Neural crest cell (in vitro differentiated cells): ENCODE data around the gene ELK4. TPM values are rescaled to one million over a fixed set of nuclear protein-coding genes. Genes with fewer than 3 reads are reported as not detected.

Experiments used
- DNase-seq: peaks from one replicate; pipeline ENCODE4 v3.0.0; 2021; ENCODE audit warnings: low read depth, mixed read lengths, low spot score
- H3K27ac Mint-ChIP-seq: one replicate; pipeline ENCODE4 v1.8.0; 2021; ENCODE audit warnings: mild to moderate bottlenecking, mixed read lengths; ENCODE audit not compliant: unreplicated experiment
- H3K27me3 Mint-ChIP-seq: 2 replicates; pipeline ENCODE4 v1.8.0; 2021; ENCODE audit warnings: low read depth, mild to moderate bottlenecking, mixed read lengths
- H3K36me3 Mint-ChIP-seq: 2 replicates; pipeline ENCODE4 v1.8.0; 2021; ENCODE audit warnings: low read depth, mild to moderate bottlenecking, mixed read lengths
- H3K4me1 Mint-ChIP-seq: 2 replicates; pipeline ENCODE4 v1.8.0; 2021; ENCODE audit warnings: mixed read lengths
- H3K4me3 Mint-ChIP-seq: one replicate; pipeline ENCODE4 v1.8.0; 2021; ENCODE audit warnings: mild to moderate bottlenecking, mixed read lengths
- H3K9me3 Mint-ChIP-seq: 2 replicates; pipeline ENCODE4 v1.8.0; 2021; ENCODE audit warnings: mixed read lengths
- CTCF ChIP-seq: fragments of 200-600 bp; sonication (generic); conservative IDR thresholded peaks from 2 replicates; pipeline ENCODE4 v1.5.0; 2021; ENCODE audit warnings: antibody characterized with exemption, mild to moderate bottlenecking
- total RNA-seq: library from RNA; stranded (reverse); gene quantifications from 2 replicates; pipeline ENCODE4 v1.2.1, GENCODE V29; 2021

Gene ELK4
- total RNA-seq, 1 donor from 2014 or later: 30.1 TPM

- no peak overlapping the region for H3K4me3 Mint-ChIP-seq
- H3K27ac Mint-ChIP-seq: no peak overlapping the region
- no peaks in the 10 kb centered on the region for H3K36me3 Mint-ChIP-seq
- TF ChIP-seq CTCF: no peak
- no peaks in the 10 kb centered on the region for H3K4me1 Mint-ChIP-seq
- peaks cover 13% of the 10 kb centered on the region for H3K27me3 Mint-ChIP-seq
- no peak for DNase-seq
- H3K9me3 Mint-ChIP-seq: no peaks in the 10 kb centered on the region
Measured at GRCh38 chr1:205582046-205582445, 49.8 kb downstream of the ELK4 start.

GRCh38 chr1:205581321-205581980 lies 50.4 kb downstream of the ELK4 start:
- H3K27ac Mint-ChIP-seq: no peak overlapping the region
- peaks cover 19% of the 10 kb centered on the region for H3K27me3 Mint-ChIP-seq
- H3K9me3 Mint-ChIP-seq: no peaks in the 10 kb centered on the region

GRCh38 chr1:205580923-205581180 lies 51.0 kb downstream of the ELK4 start:
- no peak overlapping the region for H3K27ac Mint-ChIP-seq
- no peak for TF ChIP-seq CTCF
- no peak overlapping the region for H3K4me3 Mint-ChIP-seq
- no peaks in the 10 kb centered on the region for H3K36me3 Mint-ChIP-seq
- no peaks in the 10 kb centered on the region for H3K4me1 Mint-ChIP-seq
- no peaks in the 10 kb centered on the region for H3K9me3 Mint-ChIP-seq
- no peak for DNase-seq
- H3K27me3 Mint-ChIP-seq: peaks cover 21% of the 10 kb centered on the region

More at GRCh38 chr1:205581321-205581980, 50.4 kb downstream of the ELK4 start:
- Mint-ChIP-seq H3K36me3 (no peaks in the 10 kb centered on the region), H3K4me3 (no peak overlapping the region), H3K4me1 (no peaks in the 10 kb centered on the region)
- DNase-seq: no peak
- no peak for TF ChIP-seq CTCF

GRCh38 chr1:205580140-205580922 lies 51.5 kb downstream of the ELK4 start:
- peaks cover 21% of the 10 kb centered on the region for H3K27me3 Mint-ChIP-seq
- DNase-seq: no peak
- peak overlapping the region; percentile 35 for H3K27ac Mint-ChIP-seq
- no peaks in the 10 kb centered on the region for H3K9me3 Mint-ChIP-seq
- TF ChIP-seq CTCF: no peak
- no peak overlapping the region for H3K4me3 Mint-ChIP-seq
- no peaks in the 10 kb centered on the region for H3K36me3 Mint-ChIP-seq
- no peaks in the 10 kb centered on the region for H3K4me1 Mint-ChIP-seq

- peaks cover 21% of the 10 kb centered on the region for H3K27me3 Mint-ChIP-seq
- H3K9me3 Mint-ChIP-seq: no peaks in the 10 kb centered on the region
- no peak for TF ChIP-seq CTCF
- H3K4me3 Mint-ChIP-seq: no peak overlapping the region
- no peaks in the 10 kb centered on the region for H3K4me1 Mint-ChIP-seq
- H3K27ac Mint-ChIP-seq: peak overlapping the region; percentile 35
- no peaks in the 10 kb centered on the region for H3K36me3 Mint-ChIP-seq
- no peak for DNase-seq
Measured at GRCh38 chr1:205579711-205580110, 52.1 kb downstream of the ELK4 start.
